ENCODE measurements around the gene FANCC. TPM values are rescaled to one million over a fixed set of nuclear protein-coding genes. Genes with fewer than 3 reads are reported as not detected.
A peak's percentile ranks its signal among the peaks of the same experiment; 100 is the strongest.

Gene FANCC
- total RNA-seq, 4 donors from 2014 or later, result 7.7 to 27.8 (median 9.0) TPM

GRCh38 chr9:95076696-95077052, 240.8 kb downstream of the FANCC start:
- H3K27ac ChIP-seq, result peak overlapping the region; percentile 7
- H3K4me3 ChIP-seq, result no peak overlapping the region
- 75% methylated on average over 1 of the region's 1 CpG for WGBS
- DNase-seq (ENCODE audit: low spot score in 2 of 2), result no peak
- peaks cover 41% of the 10 kb centered on the region for H3K36me3 ChIP-seq
- no peaks in the 10 kb centered on the region for H3K9me3 ChIP-seq
- H3K4me1 ChIP-seq, result peaks cover 45% of the 10 kb centered on the region
- no peaks in the 10 kb centered on the region for H3K27me3 ChIP-seq
- no peak for TF ChIP-seq CTCF (IDR thresholded peaks at IDR 0.05)
- no peak for TF ChIP-seq POLR2AphosphoS5 (IDR thresholded peaks at IDR 0.05)

GRCh38 chr9:95075700-95076099, 241.8 kb downstream of the FANCC start:
- Histone ChIP-seq H3K4me1 (peaks cover 54% of the 10 kb centered on the region), H3K27me3 (no peaks in the 10 kb centered on the region), H3K9me3 (no peaks in the 10 kb centered on the region), H3K36me3 (peaks cover 37% of the 10 kb centered on the region), H3K27ac (no peak overlapping the region), H3K4me3 (no peak overlapping the region)
- TF ChIP-seq POLR2A (IDR thresholded peaks at IDR 0.05), result no peak
- 91% methylated on average over 7 of the region's 7 CpGs for WGBS
- DNase-seq (ENCODE audit: low spot score in 2 of 2), result peak in 1 of 2 donors; percentile 32

- Histone ChIP-seq H3K36me3 (peaks cover 32% of the 10 kb centered on the region), H3K27me3 (no peaks in the 10 kb centered on the region), H3K4me1 (peaks cover 61% of the 10 kb centered on the region), H3K4me3 (no peak overlapping the region), H3K27ac (no peak overlapping the region), H3K9me3 (no peaks in the 10 kb centered on the region)
- peak in 1 of 2 donors; percentile 41 for DNase-seq (ENCODE audit: low spot score in 2 of 2)
- TF ChIP-seq CTCF (IDR thresholded peaks at IDR 0.05), result no peak
- TF ChIP-seq POLR2A (IDR thresholded peaks at IDR 0.05), result no peak
- no peak for TF ChIP-seq EP300 (IDR thresholded peaks at IDR 0.05)
- TF ChIP-seq POLR2AphosphoS5 (IDR thresholded peaks at IDR 0.05), result no peak
- WGBS, result 78% methylated on average over 9 of the region's 9 CpGs
Observed at GRCh38 chr9:95074632-95075031, 242.9 kb downstream of the FANCC start.

- Histone ChIP-seq H3K36me3 (peaks cover 31% of the 10 kb centered on the region), H3K4me1 (peaks cover 63% of the 10 kb centered on the region)
- 84% methylated on average over 5 of the region's 5 CpGs for WGBS
Observed at GRCh38 chr9:95073918-95074317, 243.6 kb downstream of the FANCC start.

GRCh38 chr9:95073042-95073607, 244.4 kb downstream of the FANCC start:
- no peak for DNase-seq (ENCODE audit: low spot score in 2 of 2)
- Histone ChIP-seq H3K27ac (no peak overlapping the region), H3K36me3 (peaks cover 38% of the 10 kb centered on the region), H3K9me3 (no peaks in the 10 kb centered on the region), H3K27me3 (no peaks in the 10 kb centered on the region), H3K4me3 (no peak overlapping the region), H3K4me1 (peaks cover 56% of the 10 kb centered on the region)
- no peak for TF ChIP-seq POLR2A (IDR thresholded peaks at IDR 0.05)
- no peak for TF ChIP-seq EP300 (IDR thresholded peaks at IDR 0.05)
- TF ChIP-seq POLR2AphosphoS5 (IDR thresholded peaks at IDR 0.05), result no peak
- no peak for TF ChIP-seq CTCF (IDR thresholded peaks at IDR 0.05)
- WGBS, result 90% methylated on average over 17 of the region's 18 CpGs

More at GRCh38 chr9:95073918-95074317, 243.6 kb downstream of the FANCC start:
- Histone ChIP-seq H3K27ac (no peak overlapping the region), H3K27me3 (no peaks in the 10 kb centered on the region), H3K9me3 (no peaks in the 10 kb centered on the region), H3K4me3 (no peak overlapping the region)
- TF ChIP-seq POLR2AphosphoS5 (IDR thresholded peaks at IDR 0.05) (no peak), EP300 (IDR thresholded peaks at IDR 0.05) (no peak), CTCF (IDR thresholded peaks at IDR 0.05) (no peak), POLR2A (IDR thresholded peaks at IDR 0.05) (no peak)
- no peak for DNase-seq (ENCODE audit: low spot score in 2 of 2)

- no peaks in the 10 kb centered on the region for H3K9me3 ChIP-seq
- no peak overlapping the region for H3K4me3 ChIP-seq
- no peak for TF ChIP-seq CTCF (IDR thresholded peaks at IDR 0.05)
- TF ChIP-seq POLR2A (IDR thresholded peaks at IDR 0.05), result no peak
- TF ChIP-seq POLR2AphosphoS5 (IDR thresholded peaks at IDR 0.05), result no peak
- TF ChIP-seq EP300 (IDR thresholded peaks at IDR 0.05), result no peak
- peaks cover 42% of the 10 kb centered on the region for H3K36me3 ChIP-seq
- H3K27ac ChIP-seq, result no peak overlapping the region
- no peak for DNase-seq (ENCODE audit: low spot score in 2 of 2)
- H3K4me1 ChIP-seq, result peaks cover 46% of the 10 kb centered on the region
- WGBS, result 81% methylated on average over 5 of the region's 5 CpGs
- no peaks in the 10 kb centered on the region for H3K27me3 ChIP-seq
Observed at GRCh38 chr9:95071925-95072324, 245.6 kb downstream of the FANCC start.
